WTC11 (cell line): ENCODE results near the gene SLCO2A1. TPM values are rescaled to one million over a fixed set of nuclear protein-coding genes. Genes with fewer than 3 reads are reported as not detected.

Experiments
- ATAC-seq: fragments of 200-7000 bp; cut with Tn5 transposase; 2 replicates; pipeline ENCODE4 v1.10.0; 2021; ENCODE audit warnings: mild to moderate bottlenecking, moderate library complexity
- CTCF ChIA-PET: fragments of 300-600 bp; sonication (Branson Sonifier 250); formaldehyde crosslinking; loops from one replicate; lab custom pipeline; 2021; ENCODE audit warnings: antibody characterized with exemption; lab: Charles Lee
- POLR2A ChIA-PET: fragments of 350-600 bp; sonication (Branson Sonifier 250); formaldehyde crosslinking; loops from one replicate; lab custom pipeline; 2021; ENCODE audit warnings: antibody characterized with exemption; lab: Charles Lee
- DNase-seq: peaks from one replicate; pipeline ENCODE4 v3.0.0; 2021; ENCODE audit warnings: low spot score
- H3K27ac Mint-ChIP-seq: 2 replicates; pipeline ENCODE4 v1.8.0; 2021; ENCODE audit warnings: mixed read lengths
- H3K27me3 Mint-ChIP-seq: 2 replicates; pipeline ENCODE4 v1.8.0; 2021; ENCODE audit warnings: low read depth, mild to moderate bottlenecking, moderate library complexity, mixed read lengths
- H3K36me3 Mint-ChIP-seq: 2 replicates; pipeline ENCODE4 v1.8.0; 2021; ENCODE audit warnings: mixed read lengths
- H3K4me1 Mint-ChIP-seq: 2 replicates; pipeline ENCODE4 v1.8.0; 2022; ENCODE audit warnings: mixed read lengths
- H3K4me3 Mint-ChIP-seq: 2 replicates; pipeline ENCODE4 v1.8.0; 2021; ENCODE audit warnings: mild to moderate bottlenecking, moderate library complexity, mixed read lengths
- H3K9me3 Mint-ChIP-seq: 2 replicates; pipeline ENCODE4 v1.8.0; 2021; ENCODE audit warnings: mixed read lengths
- ARID4B ChIP-seq: sonication (generic); formaldehyde crosslinking; IDR thresholded peaks from 2 replicates; pipeline ENCODE4 v1.8.0; 2023; ENCODE audit warnings: missing genetic modification reagents, mild to moderate bottlenecking, borderline replicate concordance
- CBFB ChIP-seq: sonication (generic); formaldehyde crosslinking; IDR thresholded peaks from 2 replicates; pipeline ENCODE4 v1.8.1; 2022; ENCODE audit warnings: mild to moderate bottlenecking, low read depth, missing genetic modification reagents
- CREM ChIP-seq: sonication (generic); formaldehyde crosslinking; IDR thresholded peaks from 2 replicates; pipeline ENCODE4 v1.8.1; 2022; ENCODE audit warnings: mild to moderate bottlenecking, missing genetic modification reagents, moderate library complexity
- CTCF ChIP-seq: fragments of 200-600 bp; IDR thresholded peaks from 2 replicates; pipeline ENCODE4 v1.8.0; 2022; ENCODE audit warnings: antibody characterized with exemption
- E2F4 ChIP-seq: sonication (generic); formaldehyde crosslinking; IDR thresholded peaks from 2 replicates; pipeline ENCODE4 v1.8.1; 2022; ENCODE audit warnings: low read depth, mild to moderate bottlenecking, moderate library complexity, missing genetic modification reagents, borderline replicate concordance
- E2F5 ChIP-seq: sonication (generic); formaldehyde crosslinking; IDR thresholded peaks from 2 replicates; pipeline ENCODE4 v1.8.1; 2022; ENCODE audit warnings: mild to moderate bottlenecking, moderate library complexity, missing genetic modification reagents
- FOXJ3 ChIP-seq: sonication (generic); formaldehyde crosslinking; IDR thresholded peaks from 2 replicates; pipeline ENCODE4 v1.9.0; 2021; ENCODE audit warnings: missing genetic modification reagents, mild to moderate bottlenecking, borderline replicate concordance
- FOXK1 ChIP-seq: sonication (generic); formaldehyde crosslinking; IDR thresholded peaks from 2 replicates; pipeline ENCODE4 v1.8.0; 2022; ENCODE audit warnings: mild to moderate bottlenecking, moderate library complexity, missing genetic modification reagents
- KAT7 ChIP-seq: sonication (generic); formaldehyde crosslinking; IDR thresholded peaks from 2 replicates; pipeline ENCODE4 v1.8.1; 2023; ENCODE audit warnings: missing genetic modification reagents, mild to moderate bottlenecking, borderline replicate concordance
- MLX ChIP-seq: sonication (generic); formaldehyde crosslinking; IDR thresholded peaks from 2 replicates; pipeline ENCODE4 v1.8.1; 2023; ENCODE audit warnings: mild to moderate bottlenecking, missing genetic modification reagents, moderate library complexity
- MXD4 ChIP-seq: fragments of 250-450 bp; sonication (Bioruptor Pico); IDR thresholded peaks from 2 replicates; pipeline ENCODE4 v1.8.0; 2021; ENCODE audit warnings: mild to moderate bottlenecking, moderate library complexity, borderline replicate concordance
- NR1H2 ChIP-seq: sonication (generic); formaldehyde crosslinking; IDR thresholded peaks from 2 replicates; pipeline ENCODE4 v1.9.0; 2021; ENCODE audit warnings: mild to moderate bottlenecking, moderate library complexity, missing genetic modification reagents
- NR3C1 ChIP-seq: sonication (generic); formaldehyde crosslinking; conservative IDR thresholded peaks from 2 replicates; pipeline ENCODE4 v1.8.1; 2023; ENCODE audit warnings: low read depth, mild to moderate bottlenecking, missing genetic modification reagents
- TEAD1 ChIP-seq: sonication (generic); formaldehyde crosslinking; IDR thresholded peaks from 2 replicates; pipeline ENCODE4 v1.8.0; 2022; ENCODE audit warnings: mild to moderate bottlenecking, missing genetic modification reagents
- TP53 ChIP-seq: sonication (generic); formaldehyde crosslinking; IDR thresholded peaks from 2 replicates; pipeline ENCODE4 v1.8.1; 2023; ENCODE audit warnings: mild to moderate bottlenecking, missing genetic modification reagents
- USF2 ChIP-seq: sonication (generic); formaldehyde crosslinking; IDR thresholded peaks from 2 replicates; pipeline ENCODE4 v1.8.1; 2023; ENCODE audit warnings: mild to moderate bottlenecking, missing genetic modification reagents, moderate library complexity
- ZNF138 ChIP-seq: sonication (generic); formaldehyde crosslinking; conservative IDR thresholded peaks from 2 replicates; pipeline ENCODE4 v1.8.1; 2022; ENCODE audit warnings: mild to moderate bottlenecking, moderate library complexity, missing genetic modification reagents
- ZNF281 ChIP-seq: sonication (generic); formaldehyde crosslinking; IDR thresholded peaks from 2 replicates; pipeline ENCODE4 v1.8.0; 2023; ENCODE audit warnings: mild to moderate bottlenecking, missing genetic modification reagents
- ZNF425 ChIP-seq: fragments of 250-450 bp; sonication (Bioruptor Pico); conservative IDR thresholded peaks from 2 replicates; pipeline ENCODE4 v1.9.0; 2021; ENCODE audit warnings: mild to moderate bottlenecking
- total RNA-seq: library from RNA; stranded (reverse); gene quantifications from 3 replicates; pipeline ENCODE4 v1.2.3, GENCODE V29; 2021

SLCO2A1 gene
- total RNA-seq, 1 experiment from 2014 or later: 3.3 TPM

GRCh38 chr3:133955892-133956291 lies 73.8 kb downstream of the SLCO2A1 start:
- Mint-ChIP-seq H3K9me3 (peaks cover 16% of the 10 kb centered on the region), H3K4me3 (no peak overlapping the region), H3K27me3 (peaks cover 20% of the 10 kb centered on the region), H3K36me3 (no peaks in the 10 kb centered on the region), H3K27ac (no peak overlapping the region), H3K4me1 (peaks cover 7% of the 10 kb centered on the region; the same call in 1 of the 2 replicates)
- TF ChIP-seq CTCF (no peak), FOXK1 (CRISPR knock-in tag) (no peak), FOXJ3 (CRISPR knock-in tag) (no peak), CBFB (CRISPR knock-in tag) (no peak), ZNF425 (CRISPR knock-in tag) (no peak), NR1H2 (CRISPR knock-in tag) (no peak)
- POLR2A ChIA-PET: no interaction called here
- DNase-seq (no peak), ATAC-seq (no peak)
- CTCF ChIA-PET: interaction anchor here (1.3 to 2.0 kb wide), 2 partner anchors 9 to 169 kb away, joined by 3 to 6 read pairs; no protein-coding TSS in a partner anchor

- POLR2A ChIA-PET: no interaction called here
- no peak for ATAC-seq
- TF ChIP-seq ARID4B (no peak), KAT7 (CRISPR knock-in tag) (no peak), MXD4 (CRISPR knock-in tag) (no peak), TP53 (no peak), E2F4 (CRISPR knock-in tag) (no peak), MLX (CRISPR knock-in tag) (no peak), NR3C1 (CRISPR knock-in tag) (no peak), ZNF138 (CRISPR knock-in tag) (no peak), CREM (no peak), USF2 (CRISPR knock-in tag) (no peak), E2F5 (CRISPR knock-in tag) (no peak), ZNF281 (CRISPR knock-in tag) (no peak), TEAD1 (no peak)
These were observed 74.9 kb downstream of the SLCO2A1 start for GRCh38 chr3:133954717-133955360.

More at GRCh38 chr3:133954717-133955360, 74.9 kb downstream of the SLCO2A1 start:
- CTCF ChIA-PET: interaction anchor here (1.3 to 2.0 kb wide), 2 partner anchors 10 to 170 kb away, joined by 3 to 6 read pairs; no protein-coding TSS in a partner anchor
- H3K4me1 Mint-ChIP-seq: peaks cover 17% of the 10 kb centered on the region
- H3K9me3 Mint-ChIP-seq: peaks cover 18% of the 10 kb centered on the region
- no peaks in the 10 kb centered on the region for H3K36me3 Mint-ChIP-seq
- H3K4me3 Mint-ChIP-seq: no peak overlapping the region
- no peak for DNase-seq
- H3K27ac Mint-ChIP-seq: no peak overlapping the region
- peaks cover 28% of the 10 kb centered on the region for H3K27me3 Mint-ChIP-seq
